Upper lobe of right lung (tissue), 1 donor: ENCODE data around the gene TLE1. TPM values are rescaled to one million over a fixed set of nuclear protein-coding genes. Genes with fewer than 3 reads are reported as not detected.

Experiments
- ATAC-seq: fragments of 200-7000 bp; cut with Tn5 transposase; one replicate; pipeline ENCODE4 v1.9.1; 2020; ENCODE audit warnings: mild to moderate bottlenecking, moderate library complexity
- DNase-seq: peaks from one replicate; pipeline ENCODE4 v3.0.0-alpha.2; 2020
- H3K27ac ChIP-seq: fragments of 200-600 bp; one replicate; pipeline ENCODE4 v1.8.0; 2022
- H3K27me3 ChIP-seq: fragments of 200-600 bp; one replicate; pipeline ENCODE4 v1.8.0; 2022; ENCODE audit warnings: mild to moderate bottlenecking
- H3K36me3 ChIP-seq: fragments of 200-600 bp; one replicate; pipeline ENCODE4 v1.8.0; 2022
- H3K4me1 ChIP-seq: fragments of 200-600 bp; one replicate; pipeline ENCODE4 v1.8.0; 2022
- H3K4me3 ChIP-seq: fragments of 200-600 bp; one replicate; pipeline ENCODE4 v1.8.0; 2022; ENCODE audit warnings: mild to moderate bottlenecking
- H3K9me3 ChIP-seq: fragments of 200-600 bp; one replicate; pipeline ENCODE4 v1.8.0; 2022
- intact Hi-C: fragments of 100-400 bp; cut with DNase I; formaldehyde crosslinking; loops from one replicate; pipeline ENCODE4 v1.11.0; 2022
- total RNA-seq: library from RNA; stranded (reverse); fragmentation: NEBNext Ultra II Directional; extraction: Animal tissue kit (Norgen Biotek cat#: 25700); gene quantifications from one replicate; pipeline ENCODE4 v1.2.1, GENCODE V29; 2021
- TF ChIP-seq, protein P1 (sequence below): fragments of 200-600 bp; IDR thresholded peaks from one replicate; pipeline ENCODE4 v1.8.0; 2022; ENCODE audit warnings: antibody characterized with exemption
- donor health status: DM: no; HTN: yes; CAD: no; lungs with severe emphysema.

Gene TLE1
- total RNA-seq, 1 donor from 2014 or later = 19.2 TPM

DNA sequence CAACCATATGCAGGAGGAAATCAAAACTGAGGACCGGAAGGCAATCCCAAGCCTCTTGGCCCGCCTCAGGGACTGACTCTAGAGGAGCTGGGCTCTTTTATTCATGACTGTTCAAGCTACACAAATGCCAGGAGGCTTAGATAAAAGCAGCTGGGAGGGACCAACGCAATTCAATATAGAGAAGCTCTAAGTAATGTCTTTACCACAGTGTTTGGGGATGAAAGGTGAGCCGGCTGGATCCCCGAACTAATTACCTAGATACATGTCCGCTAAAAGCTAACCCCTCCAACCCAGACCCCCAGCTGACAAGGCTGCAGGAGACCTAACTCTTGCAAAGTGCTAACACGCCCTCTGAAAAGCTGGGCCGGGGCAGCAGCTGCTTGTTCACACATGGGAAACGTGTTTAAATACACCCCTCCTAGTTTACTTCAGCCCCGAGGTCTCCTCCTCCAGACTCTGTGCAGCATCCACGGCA, 67.5 kb downstream of the TLE1 start:
- H3K9me3 ChIP-seq = no peaks in the 10 kb centered on the region
- no peak overlapping the region for H3K4me3 ChIP-seq
- H3K36me3 ChIP-seq = peaks cover 6% of the 10 kb centered on the region
- intact Hi-C loops = no loop called here
- peaks cover 7% of the 10 kb centered on the region for H3K4me1 ChIP-seq
- no peaks in the 10 kb centered on the region for H3K27me3 ChIP-seq
- TF ChIP-seq, protein P1, sequence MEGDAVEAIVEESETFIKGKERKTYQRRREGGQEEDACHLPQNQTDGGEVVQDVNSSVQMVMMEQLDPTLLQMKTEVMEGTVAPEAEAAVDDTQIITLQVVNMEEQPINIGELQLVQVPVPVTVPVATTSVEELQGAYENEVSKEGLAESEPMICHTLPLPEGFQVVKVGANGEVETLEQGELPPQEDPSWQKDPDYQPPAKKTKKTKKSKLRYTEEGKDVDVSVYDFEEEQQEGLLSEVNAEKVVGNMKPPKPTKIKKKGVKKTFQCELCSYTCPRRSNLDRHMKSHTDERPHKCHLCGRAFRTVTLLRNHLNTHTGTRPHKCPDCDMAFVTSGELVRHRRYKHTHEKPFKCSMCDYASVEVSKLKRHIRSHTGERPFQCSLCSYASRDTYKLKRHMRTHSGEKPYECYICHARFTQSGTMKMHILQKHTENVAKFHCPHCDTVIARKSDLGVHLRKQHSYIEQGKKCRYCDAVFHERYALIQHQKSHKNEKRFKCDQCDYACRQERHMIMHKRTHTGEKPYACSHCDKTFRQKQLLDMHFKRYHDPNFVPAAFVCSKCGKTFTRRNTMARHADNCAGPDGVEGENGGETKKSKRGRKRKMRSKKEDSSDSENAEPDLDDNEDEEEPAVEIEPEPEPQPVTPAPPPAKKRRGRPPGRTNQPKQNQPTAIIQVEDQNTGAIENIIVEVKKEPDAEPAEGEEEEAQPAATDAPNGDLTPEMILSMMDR = no peak
- DNase-seq (no peak), ATAC-seq (no peak)
- no peak overlapping the region for H3K27ac ChIP-seq

DNA sequence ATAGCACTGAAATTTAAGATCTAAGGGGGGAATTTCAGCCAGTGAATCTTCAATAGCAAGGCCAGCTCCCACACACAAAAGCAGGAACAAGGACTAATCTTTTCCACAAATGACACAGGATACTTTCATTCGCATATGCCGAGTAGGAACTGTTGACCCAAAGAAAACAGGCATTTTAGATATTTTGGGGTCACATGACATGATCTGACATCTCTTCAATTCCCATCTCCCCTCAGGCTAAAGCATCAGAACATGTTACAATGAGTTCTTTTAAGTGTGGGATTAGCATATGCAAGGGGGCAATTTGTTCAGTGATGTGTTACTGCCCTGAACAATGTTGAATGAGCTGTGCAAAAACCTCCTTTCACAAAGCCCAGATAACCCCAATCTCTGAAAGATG, 68.2 kb downstream of the TLE1 start:
- ATAC-seq = no peak
- no peak for DNase-seq
- intact Hi-C loops = no loop called here

DNA sequence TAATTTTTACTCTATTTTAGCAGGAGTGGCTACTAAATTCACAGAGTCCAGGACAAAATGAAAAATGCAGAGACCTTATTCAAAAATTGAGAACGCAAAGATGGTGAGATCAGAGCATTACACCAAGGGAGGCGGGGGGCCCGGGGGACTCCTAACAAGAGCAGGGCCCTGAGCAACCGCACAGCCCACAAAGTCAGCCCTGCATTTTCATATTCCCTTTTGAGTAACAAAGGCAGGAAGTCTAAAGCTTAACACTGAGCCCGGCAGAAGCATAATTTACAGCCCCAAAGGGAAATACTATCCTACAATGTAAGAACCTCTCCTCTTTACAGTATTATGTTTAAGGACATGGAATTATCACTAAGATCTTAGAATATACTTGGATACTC, 69.4 kb downstream of the TLE1 start:
- Histone ChIP-seq H3K4me1 (peaks cover 7% of the 10 kb centered on the region), H3K27me3 (no peaks in the 10 kb centered on the region), H3K36me3 (peaks cover 6% of the 10 kb centered on the region), H3K27ac (no peak overlapping the region), H3K9me3 (no peaks in the 10 kb centered on the region), H3K4me3 (no peak overlapping the region)
- DNase-seq (no peak), ATAC-seq (no peak)
- TF ChIP-seq, protein P1 = no peak
- intact Hi-C loops = no loop called here

More for the DNA sequence above, 68.2 kb downstream of the TLE1 start:
- H3K9me3 ChIP-seq = no peaks in the 10 kb centered on the region
- peaks cover 6% of the 10 kb centered on the region for H3K36me3 ChIP-seq
- H3K27me3 ChIP-seq = no peaks in the 10 kb centered on the region
- H3K27ac ChIP-seq = no peak overlapping the region
- H3K4me1 ChIP-seq = peaks cover 7% of the 10 kb centered on the region
- TF ChIP-seq, protein P1 = no peak
- H3K4me3 ChIP-seq = no peak overlapping the region

DNA sequence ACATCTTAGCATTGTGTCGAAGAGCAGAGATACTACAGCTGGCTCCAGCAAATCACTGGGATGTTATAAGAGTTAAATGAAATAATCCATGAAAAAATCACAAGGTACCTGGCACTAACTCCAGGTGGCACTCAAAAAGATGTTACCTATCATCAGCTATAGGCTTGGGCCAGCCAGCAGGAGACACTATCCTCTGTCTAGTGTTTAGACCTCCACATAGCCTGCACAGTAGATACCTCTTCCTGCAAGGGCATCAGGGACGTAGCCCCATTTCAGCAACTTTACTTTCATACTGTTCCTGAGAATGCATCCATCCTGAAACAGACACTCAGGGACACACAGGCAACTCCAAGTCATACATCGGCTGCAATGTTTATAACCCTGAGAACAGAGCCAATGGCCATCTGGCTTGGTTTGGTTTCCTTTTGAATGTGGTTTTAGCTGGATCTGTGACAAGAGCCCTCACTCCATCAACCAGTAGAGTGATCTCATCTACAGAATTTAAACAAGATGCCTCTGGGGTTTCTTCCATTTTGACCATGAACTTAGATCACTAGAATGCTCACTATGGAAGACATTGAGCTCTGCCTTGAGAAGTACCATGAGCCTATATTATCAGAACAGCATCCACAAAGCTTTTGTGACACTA, 69.9 kb downstream of the TLE1 start:
- intact Hi-C loops = no loop called here
- TF ChIP-seq, protein P1 = no peak

DNA sequence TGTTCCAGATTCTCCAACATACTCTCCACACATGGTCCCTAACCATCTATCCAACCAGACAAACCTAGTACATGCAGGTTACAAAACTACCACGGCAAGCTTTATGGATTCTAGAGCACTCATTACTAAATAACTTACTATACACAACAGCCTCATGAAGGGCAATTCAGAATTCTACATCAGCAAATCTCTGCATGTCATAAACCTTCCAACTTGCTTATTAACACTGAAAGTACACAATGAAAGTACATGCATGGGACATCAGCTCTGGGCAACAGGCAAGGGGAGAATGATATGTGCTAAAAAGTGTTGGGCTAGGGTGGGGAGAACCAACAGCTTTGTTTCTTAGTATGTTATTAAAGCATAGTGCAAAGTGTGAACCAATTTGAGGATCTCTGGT, 70.4 kb downstream of the TLE1 start:
- ATAC-seq = no peak

More for the DNA sequence above, 69.9 kb downstream of the TLE1 start:
- H3K4me3 ChIP-seq = no peak overlapping the region
- peaks cover 7% of the 10 kb centered on the region for H3K4me1 ChIP-seq
- no peaks in the 10 kb centered on the region for H3K27me3 ChIP-seq
- DNase-seq (no peak), ATAC-seq (no peak)
- H3K36me3 ChIP-seq = peaks cover 6% of the 10 kb centered on the region
- H3K27ac ChIP-seq = no peak overlapping the region
- H3K9me3 ChIP-seq = no peaks in the 10 kb centered on the region

More for the DNA sequence above, 70.4 kb downstream of the TLE1 start:
- TF ChIP-seq, protein P1 = no peak
- no peaks in the 10 kb centered on the region for H3K27me3 ChIP-seq
- no peak overlapping the region for H3K4me3 ChIP-seq
- no peak for DNase-seq
- H3K27ac ChIP-seq = no peak overlapping the region
- intact Hi-C loops = no loop called here
- H3K4me1 ChIP-seq = peaks cover 7% of the 10 kb centered on the region
- H3K9me3 ChIP-seq = no peaks in the 10 kb centered on the region
- H3K36me3 ChIP-seq = peaks cover 6% of the 10 kb centered on the region
